Middle frontal gyrus (tissue), 1 donor: ENCODE results near the gene MCEMP1.
A peak's percentile ranks its signal among the peaks of the same experiment; 100 is the strongest.
"Not testable (repeated sequence)": the region's sequence is repeated elsewhere in the genome, so short reads cannot be mapped to it uniquely, and the experiment has no call there.

Experiments
- DNase-seq: peaks from one replicate; pipeline ENCODE4 v3.0.0-alpha.2; 2015; ENCODE audit warnings: low spot score; ENCODE audit errors: extremely low spot score

MCEMP1 gene

GRCh38 chr19:7643629-7644549, 33.0 kb upstream of the MCEMP1 start:
- DNase-seq: not testable (repeated sequence)

- DNase-seq: no peak
Measured at GRCh38 chr19:7644550-7644877, 32.4 kb upstream of the MCEMP1 start.

- no peak for DNase-seq
Measured at GRCh38 chr19:7645163-7645562, 31.7 kb upstream of the MCEMP1 start.

GRCh38 chr19:7645656-7646425, 31.0 kb upstream of the MCEMP1 start:
- DNase-seq: no peak

GRCh38 chr19:7646426-7646700, 30.5 kb upstream of the MCEMP1 start:
- DNase-seq: no peak

- no peak for DNase-seq
Measured at GRCh38 chr19:7647156-7647555, 29.7 kb upstream of the MCEMP1 start.

GRCh38 chr19:7648265-7649014, 28.4 kb upstream of the MCEMP1 start:
- DNase-seq: no peak

- no peak for DNase-seq
Measured at GRCh38 chr19:7650148-7650547, 26.7 kb upstream of the MCEMP1 start.

GRCh38 chr19:7652061-7652641, 24.7 kb upstream of the MCEMP1 start:
- DNase-seq: peak; percentile 34

GRCh38 chr19:7654401-7654800, 22.5 kb upstream of the MCEMP1 start:
- no peak for DNase-seq

- DNase-seq: no peak
Measured at GRCh38 chr19:7655581-7655980, 21.3 kb upstream of the MCEMP1 start.

- no peak for DNase-seq
Measured at GRCh38 chr19:7657131-7657751, 19.6 kb upstream of the MCEMP1 start.

GRCh38 chr19:7658219-7658686, 18.6 kb upstream of the MCEMP1 start:
- no peak for DNase-seq

- DNase-seq: no peak
Measured at GRCh38 chr19:7661744-7662538, 14.9 kb upstream of the MCEMP1 start.

- no peak for DNase-seq
Measured at GRCh38 chr19:7662657-7663056, 14.2 kb upstream of the MCEMP1 start.

- no peak for DNase-seq
Measured at GRCh38 chr19:7663706-7664105, 13.2 kb upstream of the MCEMP1 start.

GRCh38 chr19:7665076-7665475, 11.8 kb upstream of the MCEMP1 start:
- peak; percentile 44 for DNase-seq

GRCh38 chr19:7668842-7669241, 8.0 kb upstream of the MCEMP1 start, which contains the start of gene RETN:
RETN (plus strand) TSS chr19:7669049; CDS start chr19:7669327, 278 bp downstream.
- no peak for DNase-seq

GRCh38 chr19:7669641-7670040, 7.2 kb upstream of the MCEMP1 start:
- no peak for DNase-seq

GRCh38 chr19:7670150-7670783, 6.6 kb upstream of the MCEMP1 start:
- DNase-seq: no peak
